Activated effector memory CD4-positive, alpha-beta T cell treated with Interleukin-2 at 50 U/mL for 16 hours (primary cell): ENCODE measurements around the gene GP9.
"Not testable (repeated sequence)": the region's sequence is repeated elsewhere in the genome, so short reads cannot be mapped to it uniquely, and the experiment has no call there.

Experiments used
- DNase-seq: peaks from one replicate; pipeline ENCODE4 v3.0.0-alpha.2; 2020

The GP9 gene

DNA sequence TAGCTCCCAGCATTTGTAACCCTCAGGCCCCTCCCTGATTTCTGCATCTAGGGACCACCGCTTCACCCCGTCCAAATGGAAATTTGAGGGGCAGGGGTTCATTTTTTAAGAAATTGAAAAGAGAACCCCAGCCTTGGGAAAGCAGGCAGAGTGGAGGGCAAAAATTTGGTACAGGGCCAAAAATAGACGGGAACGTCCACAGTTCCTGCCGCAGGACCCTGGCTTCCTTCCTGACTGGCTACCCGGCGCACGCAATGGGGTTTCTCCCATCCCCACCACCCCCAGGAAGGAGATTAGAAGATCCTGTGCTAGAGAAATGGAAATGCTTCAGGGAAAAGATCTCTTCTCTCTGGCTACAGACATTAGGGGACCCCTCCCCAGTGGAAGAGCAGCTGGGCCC is 20.9 kb downstream of the GP9 start:
- DNase-seq = no peak

DNA sequence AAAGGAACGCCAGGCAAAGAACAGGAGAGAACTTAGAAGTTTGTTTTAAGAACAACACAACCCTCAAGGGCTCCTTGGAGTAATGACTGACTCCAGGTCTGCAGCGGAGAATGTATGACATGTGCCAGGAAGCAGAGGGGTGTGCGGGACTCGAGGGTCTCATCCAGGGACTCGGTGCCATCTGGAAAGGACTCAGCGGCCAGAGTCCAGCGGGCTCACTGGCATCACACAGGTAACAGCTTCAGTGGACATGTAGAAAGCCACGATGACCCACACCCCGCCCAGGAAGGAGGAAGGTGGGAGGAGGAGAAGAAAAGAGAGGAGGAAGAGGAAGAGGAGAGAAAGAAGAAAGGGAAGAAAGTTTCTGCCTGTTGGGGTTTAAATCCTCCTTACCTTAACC is 21.4 kb downstream of the GP9 start:
- no peak for DNase-seq

DNA sequence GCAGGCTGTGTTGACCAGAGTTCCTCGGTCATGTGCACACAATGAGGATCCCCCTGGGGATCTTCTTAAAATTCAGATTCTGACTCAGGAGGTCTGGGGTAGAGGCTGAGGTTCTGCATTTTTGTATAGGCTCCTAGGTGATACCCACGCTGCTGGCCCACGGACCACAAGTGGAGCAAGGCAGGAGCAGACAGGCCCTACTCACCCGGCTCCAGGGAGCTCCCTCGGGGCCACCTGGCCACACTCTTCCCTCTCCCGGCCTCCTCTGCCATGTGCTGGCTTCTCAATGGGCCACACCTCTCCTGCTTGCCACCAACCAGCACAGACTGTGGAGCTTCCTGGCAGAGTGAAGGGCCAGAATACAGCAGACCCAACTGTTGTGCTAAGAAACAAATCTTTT is 23.9 kb downstream of the GP9 start:
- no peak for DNase-seq

DNA sequence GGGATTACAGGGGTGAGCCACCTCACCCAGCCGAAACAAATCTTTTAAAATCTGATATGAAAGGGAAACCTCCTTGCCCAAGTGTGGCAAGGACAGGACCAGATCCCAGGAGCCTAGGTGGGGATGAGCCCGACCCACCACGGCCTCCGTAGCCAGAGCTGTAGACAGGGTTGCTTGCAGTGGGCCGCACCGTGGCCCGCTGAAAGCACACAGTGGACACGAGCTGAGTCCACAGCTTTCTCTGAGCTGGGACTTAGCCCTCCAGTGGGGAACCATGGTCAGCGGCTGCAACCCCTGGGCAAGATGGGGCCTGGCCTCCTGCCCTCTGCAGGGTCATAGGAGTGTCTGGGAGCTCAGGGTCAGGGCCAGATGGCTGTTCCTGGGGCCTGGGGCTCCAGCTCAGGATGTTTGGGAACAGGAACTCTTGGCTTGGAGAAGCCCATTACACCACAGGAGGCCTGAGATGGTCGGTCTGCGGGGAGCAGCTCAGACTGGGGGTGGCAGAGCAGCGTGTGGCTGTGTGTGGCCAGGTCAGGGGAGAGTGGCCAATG is 24.7 kb downstream of the GP9 start:
- no peak for DNase-seq

DNA sequence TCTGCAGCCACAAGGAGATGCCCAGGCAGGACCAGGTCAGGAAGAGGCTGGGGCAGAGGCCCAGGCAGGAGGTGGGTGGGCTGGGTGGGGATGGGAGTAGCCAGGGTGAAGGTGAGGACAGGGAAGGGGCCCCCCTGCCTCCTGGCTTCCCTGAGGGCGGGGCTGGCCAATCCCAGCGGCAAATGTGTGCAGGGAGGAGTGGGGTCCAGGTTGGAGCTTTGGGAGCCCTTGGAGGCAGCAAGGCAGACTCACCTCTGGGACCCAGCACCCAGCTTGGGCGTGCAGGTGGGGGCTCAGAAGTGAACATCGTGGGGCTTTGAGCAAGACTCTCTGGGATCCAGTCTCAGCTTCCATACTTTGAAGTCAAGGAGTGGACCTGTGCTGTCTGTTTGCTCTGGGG is 25.2 kb downstream of the GP9 start:
- no peak for DNase-seq

DNA sequence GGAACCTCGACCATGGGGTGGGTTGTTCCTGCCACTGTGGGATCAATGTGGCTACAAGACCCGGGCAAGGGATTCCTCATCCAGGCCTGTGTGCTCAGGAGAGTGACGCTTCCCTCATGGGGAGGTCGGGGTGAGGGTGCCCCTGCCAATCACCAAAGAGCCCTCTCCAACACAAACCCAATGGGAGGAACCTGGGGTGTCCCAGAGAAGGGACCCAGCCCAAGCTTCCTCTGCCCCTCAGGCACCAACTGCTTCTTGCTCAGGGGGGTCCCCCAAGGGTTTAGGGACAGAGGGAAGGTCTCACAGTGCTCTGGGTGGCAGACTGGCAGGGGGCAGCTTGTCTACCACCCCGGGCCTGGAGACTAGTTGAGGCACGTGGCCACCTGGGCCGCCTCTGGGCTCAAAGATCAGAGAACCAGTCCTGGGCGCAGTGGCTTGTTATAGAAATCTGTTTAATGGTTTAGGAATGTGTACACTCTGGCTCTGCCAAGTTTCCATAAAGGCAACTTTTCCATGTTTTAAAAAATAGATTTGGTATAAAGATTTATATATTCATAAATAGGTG is 26.6 kb downstream of the GP9 start:
- no peak for DNase-seq

DNA sequence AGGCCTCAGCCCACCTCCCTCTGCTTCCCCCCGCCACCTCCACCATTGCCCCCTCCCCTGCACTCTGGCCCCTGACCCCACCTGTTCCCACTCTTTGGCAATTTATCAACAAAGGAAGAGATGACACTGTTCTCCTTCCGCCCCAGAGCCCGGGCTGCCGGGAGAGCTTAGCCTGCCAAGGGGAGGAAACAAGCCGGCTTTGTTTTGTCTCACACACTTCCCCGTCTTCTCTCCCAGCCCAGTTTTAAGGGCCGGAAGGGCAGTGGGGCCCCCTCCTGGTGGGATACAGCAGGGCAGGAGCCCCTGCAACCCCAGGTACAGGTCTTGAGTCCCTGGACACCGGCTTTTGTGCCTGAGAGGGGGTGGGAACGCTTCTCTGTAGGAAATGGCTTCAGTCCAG is 27.3 kb downstream of the GP9 start:
- not testable (repeated sequence) for DNase-seq

DNA sequence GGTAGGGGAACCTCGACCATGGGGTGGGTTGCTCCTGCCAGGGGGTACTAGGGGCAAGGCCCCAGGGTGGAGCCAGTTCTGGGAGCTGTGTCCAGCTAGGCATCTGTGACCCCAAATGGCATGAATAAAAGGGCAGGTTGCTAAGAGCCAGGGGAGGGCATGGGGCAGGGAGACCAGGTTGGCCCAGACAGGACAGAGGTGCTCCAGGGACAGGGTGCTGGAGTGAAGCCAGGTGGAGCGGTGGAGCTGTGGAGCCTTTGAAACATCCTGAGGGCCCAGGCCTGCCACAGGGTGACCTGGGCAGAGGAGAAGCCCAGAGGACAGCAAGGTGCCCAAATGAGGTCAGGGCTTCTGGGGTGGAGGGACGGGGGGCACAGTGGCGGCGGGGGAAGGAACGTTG is 27.7 kb downstream of the GP9 start:
- DNase-seq = not testable (repeated sequence)

DNA sequence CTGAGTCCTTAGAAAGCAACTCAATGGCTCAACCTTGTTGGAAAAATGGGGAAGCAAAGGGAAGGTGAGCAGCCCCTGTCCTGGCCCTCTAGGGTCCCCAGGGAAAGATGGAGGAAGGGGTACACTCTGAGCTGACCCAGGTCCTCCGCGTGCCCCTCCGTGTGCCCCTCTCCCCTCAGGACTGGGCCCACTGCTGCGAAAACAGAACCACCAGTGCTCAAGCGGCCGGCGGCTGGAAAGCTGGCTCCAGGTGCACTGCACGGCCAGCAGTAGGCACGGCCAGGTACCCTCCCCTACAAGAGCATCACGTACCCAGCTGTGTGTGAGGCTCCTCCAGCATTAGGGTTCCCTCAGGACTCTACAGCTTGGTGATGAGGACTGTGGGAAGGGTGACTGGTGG is 34.7 kb downstream of the GP9 start:
- DNase-seq = no peak

DNA sequence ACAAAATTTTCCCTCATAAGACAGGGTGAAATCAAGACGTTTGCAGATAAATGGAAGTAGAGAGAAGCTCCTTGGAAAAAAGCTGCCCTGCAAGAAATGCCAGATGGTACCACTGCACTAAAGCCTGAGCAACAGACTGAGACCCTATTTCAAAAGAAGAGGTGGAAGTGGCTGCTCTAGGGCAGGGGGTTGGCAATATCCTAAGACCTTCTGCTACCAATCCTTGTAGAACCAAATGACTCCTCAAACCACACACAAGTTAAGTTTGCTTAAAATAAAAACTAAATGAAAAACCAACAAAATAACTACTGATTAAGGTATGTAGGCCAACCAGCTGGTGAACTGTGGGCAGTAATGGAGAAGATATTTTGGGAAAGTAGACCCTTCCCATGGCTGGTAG is 39.7 kb downstream of the GP9 start:
- DNase-seq = no peak

DNA sequence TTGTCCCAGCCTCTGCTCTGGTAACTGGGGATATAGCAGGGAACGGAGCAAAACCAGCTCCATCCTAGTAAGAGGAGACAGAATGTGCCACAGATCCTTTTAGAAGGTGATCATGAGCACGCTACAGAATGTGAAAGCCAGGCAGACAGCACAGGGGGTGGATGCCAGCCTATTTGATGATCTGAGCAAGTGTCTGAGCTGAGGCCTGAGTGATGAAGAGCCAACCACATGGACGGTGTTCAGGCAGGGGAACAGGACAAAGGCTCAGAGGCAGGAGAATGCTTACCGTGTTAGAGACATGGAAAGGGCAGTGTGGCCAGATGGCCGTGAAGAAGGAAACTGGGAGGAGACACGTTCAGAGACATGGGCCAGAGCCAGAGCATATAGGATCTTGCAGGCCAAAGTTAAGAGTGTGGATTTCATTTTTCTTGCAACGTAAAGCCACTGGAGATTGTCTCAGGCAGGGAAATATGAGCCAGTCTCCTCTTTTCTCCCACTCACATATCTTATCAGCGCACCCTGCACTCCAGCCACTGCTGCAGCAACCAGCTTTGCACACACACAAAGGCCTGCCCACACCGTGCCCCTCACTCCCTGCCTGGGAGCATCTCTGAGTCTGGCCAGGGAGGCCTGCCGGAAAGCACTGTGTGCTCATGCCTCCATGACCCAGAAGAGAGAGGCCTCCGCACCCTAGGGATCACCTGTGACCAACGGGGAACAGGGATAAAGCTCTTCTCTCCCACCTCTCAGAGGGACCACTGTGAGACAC is 41.0 kb downstream of the GP9 start:
- no peak for DNase-seq

DNA sequence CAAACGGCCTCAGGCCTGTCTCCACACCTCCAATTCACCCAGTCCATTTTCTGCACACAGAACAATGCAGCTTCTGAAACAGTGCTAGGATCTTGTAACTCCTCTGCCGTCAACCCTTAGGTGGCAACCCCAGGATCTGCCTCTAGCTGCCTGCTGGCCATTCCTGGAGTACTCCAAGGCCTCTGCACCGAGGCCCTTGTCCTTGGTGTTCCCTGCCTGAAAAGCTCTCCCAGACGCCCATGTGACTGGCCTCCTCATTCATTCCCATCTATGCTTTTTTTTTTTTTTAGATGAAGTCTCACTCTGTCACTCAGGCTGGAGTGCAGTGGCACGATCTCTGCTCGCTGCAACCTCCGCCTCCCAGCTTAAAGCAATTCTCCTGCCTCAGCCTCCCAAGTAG is 42.7 kb downstream of the GP9 start:
- no peak for DNase-seq

DNA sequence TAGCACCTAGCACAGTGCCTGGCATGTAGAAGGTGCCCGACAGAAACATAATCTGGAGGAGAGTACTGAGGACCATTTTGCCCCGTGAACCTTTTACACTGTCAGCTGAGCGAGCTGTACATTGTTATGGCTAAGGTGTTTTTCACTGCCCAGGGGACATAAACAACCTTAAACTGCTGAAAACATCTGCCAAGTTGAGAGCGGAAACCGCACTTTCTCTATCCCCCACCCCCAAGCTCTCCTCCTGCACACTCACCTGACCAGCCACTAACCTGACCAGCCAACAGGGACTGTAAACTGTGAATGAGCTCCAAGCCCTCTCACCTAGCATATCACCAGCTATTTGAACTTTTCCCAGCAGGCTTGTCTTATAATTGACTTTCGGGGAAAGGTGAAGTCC is 43.5 kb downstream of the GP9 start:
- no peak for DNase-seq

DNA sequence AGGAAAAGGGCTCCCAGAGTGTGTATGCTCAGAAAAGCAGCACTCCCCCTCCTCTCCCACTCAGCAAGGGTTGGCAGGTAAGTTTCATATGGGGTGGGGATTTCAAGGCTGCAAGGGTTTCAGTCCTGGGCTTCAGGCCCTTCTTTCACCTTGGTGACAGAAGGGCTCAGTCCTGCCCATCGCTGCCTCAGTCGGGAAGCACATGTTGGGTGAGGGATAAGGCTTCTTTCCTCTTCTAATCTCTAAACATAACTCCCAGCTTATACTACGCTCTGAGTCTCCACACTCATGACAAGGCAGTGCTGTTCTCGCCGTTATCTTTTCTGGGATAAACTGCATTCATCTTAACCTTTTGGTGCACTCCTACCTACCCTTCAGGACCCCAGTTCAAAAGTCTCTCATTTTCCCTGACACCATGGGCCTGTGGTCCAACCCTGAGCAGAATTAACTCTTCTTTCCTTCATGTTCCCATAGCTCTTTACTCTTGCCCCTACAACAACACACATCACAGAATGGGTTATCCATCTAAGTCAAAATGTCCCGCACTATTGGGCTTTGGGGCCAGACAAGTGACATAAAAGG is 44.0 kb downstream of the GP9 start:
- DNase-seq = no peak

DNA sequence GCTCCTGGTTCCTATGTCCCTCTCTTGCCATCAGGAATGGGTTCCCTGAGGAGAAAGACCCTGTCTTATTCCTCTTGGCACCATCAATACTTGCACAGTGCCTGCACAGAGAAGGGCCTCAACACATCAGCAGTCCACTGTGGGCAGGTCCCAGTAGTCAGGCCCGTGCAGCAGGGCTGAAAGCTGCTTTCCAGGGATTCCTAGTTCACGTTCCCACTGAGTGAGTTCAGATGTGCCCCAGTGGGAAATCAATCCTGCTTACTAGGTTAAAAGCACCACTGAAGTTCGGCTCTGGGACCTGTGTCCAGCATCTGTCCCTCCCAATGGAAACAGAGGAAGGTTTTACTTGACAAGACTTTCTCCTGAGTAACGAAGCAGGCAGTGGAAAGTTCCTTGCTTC is 45.3 kb downstream of the GP9 start:
- no peak for DNase-seq

DNA sequence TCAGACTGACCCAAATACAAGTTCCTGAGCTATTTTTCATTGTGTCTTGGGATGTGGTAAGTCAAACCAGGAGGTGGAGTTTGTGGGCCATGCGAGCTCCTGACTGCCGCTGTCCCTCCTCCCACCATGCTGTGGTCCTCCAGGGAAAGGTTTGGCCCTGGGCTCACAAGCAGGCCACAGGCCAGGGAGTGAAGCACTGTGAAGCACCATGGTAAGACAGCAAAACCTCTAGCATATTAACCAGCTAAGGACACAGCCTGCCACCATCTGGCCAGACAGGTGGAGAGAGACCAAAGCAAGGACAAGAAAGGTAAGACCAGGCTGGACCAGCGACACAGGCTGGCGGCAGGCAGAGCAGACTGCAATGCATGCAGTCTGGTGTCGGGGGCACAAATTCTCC is 45.7 kb downstream of the GP9 start:
- no peak for DNase-seq

DNA sequence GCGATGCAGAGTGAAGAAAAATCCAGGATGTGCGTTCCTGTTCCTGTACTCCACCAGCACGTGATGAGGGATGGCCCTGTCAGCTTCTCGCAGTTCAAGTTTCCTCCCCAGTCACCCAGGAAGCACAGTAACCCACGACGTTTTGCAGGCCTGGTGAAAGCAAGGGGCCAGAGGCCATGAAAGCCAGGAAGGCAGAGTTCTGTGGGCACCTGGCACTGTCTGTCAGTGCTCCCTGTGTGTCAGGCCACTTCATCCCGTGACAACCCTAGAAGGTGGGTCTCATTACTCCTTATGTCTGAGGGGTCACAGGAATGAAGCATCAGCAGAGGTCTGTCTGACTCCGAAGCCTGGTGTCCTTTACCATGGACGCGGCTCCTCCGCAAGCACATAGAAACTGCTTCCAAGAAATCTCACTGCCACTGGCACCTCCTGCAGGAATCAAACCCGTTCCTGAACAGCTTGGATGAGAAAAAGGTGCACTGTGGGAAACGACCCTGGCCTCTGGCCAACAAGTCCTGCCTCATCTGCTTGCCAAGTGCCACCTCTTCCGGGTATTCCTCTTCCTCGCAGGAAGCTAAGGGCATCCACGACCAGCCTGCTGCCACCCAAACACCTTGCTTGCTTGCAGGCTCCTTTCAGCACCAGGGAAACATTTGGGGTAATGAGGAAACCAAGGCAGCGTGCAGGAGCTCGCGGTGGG is 46.4 kb downstream of the GP9 start:
- no peak for DNase-seq

DNA sequence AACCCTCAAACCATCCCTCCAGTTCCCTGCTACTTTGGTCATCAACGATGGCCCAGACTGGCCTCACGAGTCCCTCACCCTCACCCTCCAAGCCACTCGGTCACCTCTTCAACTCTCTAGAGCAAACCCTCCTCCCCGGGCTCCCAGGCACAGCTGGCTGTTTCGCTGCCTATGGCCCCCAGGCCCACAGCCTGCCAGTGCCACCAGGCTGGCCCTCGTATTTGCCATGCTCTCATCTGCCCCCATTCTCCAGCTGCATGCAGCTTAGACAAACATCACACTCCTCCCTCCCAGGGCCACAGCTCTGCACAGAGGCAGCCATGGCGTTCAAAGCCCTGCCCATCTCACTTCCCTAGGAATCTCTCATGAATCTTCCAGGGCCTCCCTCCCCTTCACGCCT is 47.2 kb downstream of the GP9 start:
- DNase-seq = no peak

DNA sequence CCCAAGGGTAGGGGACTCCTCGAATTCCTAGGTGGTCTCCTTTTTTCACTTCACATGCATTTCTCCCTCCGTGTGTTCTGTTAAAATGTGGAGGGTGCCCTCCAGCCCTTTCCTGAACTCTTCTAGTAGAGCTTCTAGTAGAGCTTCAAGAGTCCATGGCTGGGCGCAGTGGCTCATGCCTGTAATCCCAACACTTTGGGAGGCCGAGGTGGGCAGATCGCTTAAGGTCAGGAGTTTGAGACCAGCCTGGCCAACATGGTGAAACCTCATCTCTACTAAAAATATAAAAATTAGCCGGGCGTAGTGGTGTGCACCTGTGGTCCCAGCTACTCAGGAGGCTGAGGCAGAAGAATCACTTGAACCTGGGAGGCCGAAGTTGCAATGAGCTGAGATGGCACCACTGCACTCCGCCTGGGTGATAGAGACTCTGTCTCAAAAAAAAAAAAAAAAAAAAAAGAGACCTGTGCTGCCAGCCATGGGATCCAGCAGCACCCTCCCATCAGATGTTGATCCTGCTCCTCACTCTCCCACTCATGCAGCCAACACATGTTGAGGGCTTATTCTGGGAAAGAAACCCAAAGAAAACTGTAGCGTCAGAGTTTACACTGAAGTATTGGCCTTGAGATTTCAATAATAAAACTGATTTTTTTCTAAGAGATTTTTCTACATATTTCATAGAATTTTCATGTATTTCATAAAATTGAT is 50.6 kb downstream of the GP9 start:
- DNase-seq = not testable (repeated sequence)
